B cell (primary cell): ENCODE data around the gene ZNF787. TPM values are rescaled to one million over a fixed set of nuclear protein-coding genes. Genes with fewer than 3 reads are reported as not detected.
"Not testable (repeated sequence)": the region's sequence is repeated elsewhere in the genome, so short reads cannot be mapped to it uniquely, and the experiment has no call there.

Source experiments
- ATAC-seq: fragments of 200-7000 bp; cut with Tn5 transposase; one replicate; pipeline ENCODE4 v1.10.0; 2021; ENCODE audit warnings: low read depth, mild to moderate bottlenecking, moderate number of reproducible peaks, moderate library complexity
- CTCF ChIA-PET: fragments of 350-600 bp; sonication (Branson Sonifier 250); formaldehyde crosslinking; loops from one replicate; lab custom pipeline; 2021; ENCODE audit warnings: antibody characterized with exemption, inconsistent platforms; lab: Charles Lee
- POLR2A ChIA-PET: fragments of 350-600 bp; sonication (Branson Sonifier 250); formaldehyde crosslinking; loops from one replicate; lab custom pipeline; 2021; ENCODE audit warnings: antibody characterized with exemption; lab: Charles Lee
- DNase-seq: peaks from one replicate; pipeline ENCODE4 v3.0.0; 2013
- H2AFZ ChIP-seq: 2 replicates; pipeline ENCODE4 v1.6.1; 2012; ENCODE audit warnings: mild to moderate bottlenecking, low read depth, low read length; ENCODE audit not compliant: insufficient read depth, poor library complexity, severe bottlenecking
- H3K27ac ChIP-seq, 2 donors: 1 replicate in 1 of 2; 2 replicates in 1 of 2; pipeline ENCODE4 v1.5.1; 2012 to 2013; ENCODE audit warnings: low read length in 2 of 2, mild to moderate bottlenecking in 2 of 2, moderate library complexity in 1 of 2
- H3K27me3 ChIP-seq, 4 experiments: fragments of 200-600 bp in 1 of 4; sonication (generic) in 1 of 4; replicated peaks in 1 of 4; 1 replicate in 2 of 4; 2 replicates in 2 of 4; pipeline versions ENCODE4 v1.6.1 to v1.7.0; 2013 to 2016; ENCODE audit warnings: low read length in 3 of 4, mild to moderate bottlenecking in 2 of 4, mixed read lengths in 1 of 4, moderate library complexity in 1 of 4; ENCODE audit not compliant: insufficient read depth in 4 of 4, control insufficient read depth in 3 of 4; ENCODE audit errors: control extremely low read depth in 1 of 4
- H3K36me3 ChIP-seq, 2 experiments: replicated peaks in 1 of 2; 1 replicate in 1 of 2; 2 replicates in 1 of 2; pipeline versions ENCODE4 v1.6.1 to v1.7.1; 2013; ENCODE audit warnings: low read length in 1 of 2; ENCODE audit not compliant: insufficient read depth in 2 of 2, control insufficient read depth in 1 of 2; ENCODE audit errors: control extremely low read depth in 1 of 2, extremely low read depth in 1 of 2
- H3K4me1 ChIP-seq, 2 donors: fragments of 200-600 bp in 1 of 2; sonication (generic) in 1 of 2; 1 replicate in 1 of 2; 2 replicates in 1 of 2; pipeline versions ENCODE4 v1.5.1 to v1.6.1; 2013 to 2017; ENCODE audit warnings: low read length in 2 of 2; ENCODE audit not compliant: control insufficient read depth in 2 of 2, insufficient read depth in 2 of 2
- H3K4me2 ChIP-seq: replicated peaks from 2 replicates; pipeline ENCODE3; 2012; ENCODE audit warnings: mild to moderate bottlenecking, low read depth, low read length; ENCODE audit not compliant: poor library complexity, severe bottlenecking
- H3K4me3 ChIP-seq, 5 experiments: fragments of 200-600 bp in 1 of 5; sonication (generic) in 1 of 5; 1 replicate in 3 of 5; 2 replicates in 2 of 5; pipeline versions ENCODE4 v1.5.1 to v1.7.0; 2011 to 2016; ENCODE audit warnings: low read length in 4 of 5, mild to moderate bottlenecking in 4 of 5, low read depth in 2 of 5, control low read depth in 1 of 5, moderate library complexity in 1 of 5; ENCODE audit not compliant: insufficient read depth in 1 of 5; ENCODE audit errors: control extremely low read depth in 1 of 5, extremely low read depth in 1 of 5
- H3K79me2 ChIP-seq: fragments of 200-600 bp; sonication (generic); one replicate; pipeline ENCODE4 v1.6.0; 2016; ENCODE audit warnings: low read length; ENCODE audit not compliant: control insufficient read depth, insufficient read depth
- H3K9ac ChIP-seq: fragments of 200-600 bp; sonication (generic); 2 replicates; pipeline ENCODE4 v1.6.1; 2017; ENCODE audit warnings: mild to moderate bottlenecking, low read length, moderate library complexity
- H3K9me3 ChIP-seq, 3 donors: one replicate each; pipeline versions ENCODE4 v1.6.1 to v1.7.1; 2013; ENCODE audit warnings: low read length in 2 of 3; ENCODE audit not compliant: control insufficient read depth in 2 of 3, insufficient read depth in 1 of 3; ENCODE audit errors: control extremely low read depth in 1 of 3
- H4K20me1 ChIP-seq: 2 replicates; pipeline ENCODE4 v1.6.0; 2012; ENCODE audit warnings: mild to moderate bottlenecking, low read length; ENCODE audit not compliant: insufficient read depth, control insufficient read depth, poor library complexity, severe bottlenecking
- H3K27ac Mint-ChIP-seq: one replicate; pipeline ENCODE4 v1.8.0; 2021; ENCODE audit warnings: mixed read lengths
- H3K27me3 Mint-ChIP-seq: one replicate; pipeline ENCODE4 v1.8.0; 2021; ENCODE audit warnings: mixed read lengths
- H3K4me1 Mint-ChIP-seq: one replicate; pipeline ENCODE4 v1.8.0; 2021; ENCODE audit warnings: mixed read lengths
- H3K4me3 Mint-ChIP-seq: one replicate; pipeline ENCODE4 v1.8.0; 2021; ENCODE audit warnings: mixed read lengths
- H3K9me3 Mint-ChIP-seq: one replicate; pipeline ENCODE4 v1.8.0; 2022; ENCODE audit warnings: mixed read lengths; ENCODE audit not compliant: insufficient read depth
- CTCF ChIP-seq: fragments of 200-600 bp; IDR thresholded peaks from one replicate; pipeline ENCODE4 v1.8.0; 2022; ENCODE audit warnings: antibody characterized with exemption, mild to moderate bottlenecking
- EZH2 ChIP-seq: IDR thresholded peaks from 2 replicates; pipeline ENCODE4 v1.6.1; 2012; ENCODE audit warnings: borderline replicate concordance, low read depth, mild to moderate bottlenecking, moderate library complexity, low read length; ENCODE audit not compliant: insufficient read depth, poor library complexity, severe bottlenecking
- WGBS: methylation state at CpG from one replicate; pipeline ENCODE4 v1.1.5; 2013; ENCODE audit warnings: missing lambda C conversion rate; ENCODE audit not compliant: insufficient coverage; 5-methylcytosine and 5-hydroxymethylcytosine counted together
- intact Hi-C: fragments of 100-400 bp; cut with micrococcal nuclease; formaldehyde crosslinking; loops from one replicate; pipeline ENCODE4 v1.10.0; 2022
- polyA plus RNA-seq: library from polyadenylated mRNA; depleted of rRNA; stranded (reverse); fragments of >200 nt; gene quantifications from 2 replicates; pipeline ENCODE4 v1.2.3, GENCODE V29; 2012
- total RNA-seq, 2 donors: library from RNA; stranded (reverse); fragments of 120-200 nt in 1 of 2; gene quantifications; 1 replicate in 1 of 2; 2 replicates in 1 of 2; pipeline versions ENCODE4 v1.2.3 to v1.2.4, GENCODE V29; 2013 to 2022

ZNF787 gene
- total and polyA plus RNA-seq, 2 donors (not counting 1 experiment from before 2014, with no cell fraction given): 19.6 to 47.9 TPM

DNA sequence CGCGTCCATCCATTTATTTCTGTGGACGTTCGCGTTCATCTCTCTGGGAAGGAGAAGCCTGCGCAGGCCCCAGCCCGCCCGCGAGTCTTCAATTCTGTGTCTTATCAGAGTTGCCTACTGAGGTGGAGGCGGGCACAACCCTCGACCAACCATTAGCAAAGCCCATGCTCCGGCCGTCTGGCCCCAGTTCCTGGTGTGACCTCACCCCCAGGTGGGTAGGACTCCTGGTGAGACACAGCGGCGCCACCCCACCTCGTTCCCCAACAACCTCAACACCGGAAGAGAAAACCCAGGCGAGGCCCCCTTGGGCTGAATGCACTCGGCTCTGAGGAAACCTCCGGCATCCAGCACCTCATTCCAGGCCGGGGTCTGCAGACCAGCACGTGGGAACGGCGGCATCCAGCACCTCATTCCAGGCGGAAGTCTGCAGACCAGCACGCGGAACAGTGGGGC is 14.7 kb downstream of the ZNF787 start:
- intact Hi-C loops: no loop called here
- ATAC-seq: no peak
- peak overlapping the region; percentile 70 for H3K4me2 ChIP-seq
- H3K4me3 Mint-ChIP-seq: peak overlapping the region; percentile 47
- peaks cover 95% of the 10 kb centered on the region for H3K79me2 ChIP-seq
- WGBS: 70% methylated on average over 25 of the region's 27 CpGs
- H2AFZ ChIP-seq: no peak overlapping the region
- no peaks in the 10 kb centered on the region for H3K9me3 ChIP-seq
- peaks cover 85% of the 10 kb centered on the region for H4K20me1 ChIP-seq
- no peaks in the 10 kb centered on the region for H3K9me3 Mint-ChIP-seq
- no peaks in the 10 kb centered on the region for H3K27me3 Mint-ChIP-seq
- H3K27me3 ChIP-seq: no peaks in the 10 kb centered on the region
- H3K4me3 ChIP-seq: no peak overlapping the region
- CTCF ChIA-PET: interaction anchor here (1.1 to 1.9 kb wide), 5 partner anchors 27 to 146 kb away, joined by 3 to 9 read pairs (median 5); no protein-coding TSS in a partner anchor
- H3K36me3 ChIP-seq: peaks cover 0 to 23% of the 10 kb centered on the region in 2 experiments
- H3K27ac ChIP-seq: peak overlapping the region in 1 of 2 donors; percentile 48
- DNase-seq: no peak
- no peak for TF ChIP-seq CTCF
- no peak for TF ChIP-seq EZH2
- no peak overlapping the region for H3K9ac ChIP-seq
- peak overlapping the region; percentile 80 for H3K27ac Mint-ChIP-seq
- POLR2A ChIA-PET: no interaction called here
- H3K4me1 Mint-ChIP-seq: peaks cover 64% of the 10 kb centered on the region
- peaks cover 51 to 53% of the 10 kb centered on the region in 2 donors for H3K4me1 ChIP-seq

- ATAC-seq, H3K27me3 Mint-ChIP-seq, H3K27me3 ChIP-seq, POLR2A ChIA-PET, H2AFZ ChIP-seq, H3K4me3 ChIP-seq, H3K9me3 Mint-ChIP-seq, H3K9ac ChIP-seq, DNase-seq, H3K9me3 ChIP-seq: not testable (repeated sequence)
- CTCF ChIA-PET: interaction anchor here (0.8 to 1.9 kb wide), 15 partner anchors 17 to 147 kb away, joined by 3 to 19 read pairs (median 4); partner anchors contain the start of gene ZNF444
- peaks cover 0 to 27% of the 10 kb centered on the region in 2 experiments for H3K36me3 ChIP-seq
- Mint-ChIP-seq H3K4me1 (peaks cover 61% of the 10 kb centered on the region), H3K27ac (peak overlapping the region; percentile 80), H3K4me3 (peak overlapping the region; percentile 64)
- H4K20me1 ChIP-seq: peaks cover 85% of the 10 kb centered on the region
- H3K27ac ChIP-seq: peak overlapping the region; percentile 54 to 72
- H3K79me2 ChIP-seq: peaks cover 94% of the 10 kb centered on the region
- peaks cover 46 to 48% of the 10 kb centered on the region in 2 donors for H3K4me1 ChIP-seq
- intact Hi-C loops: loop anchor here (1.0 to 2.0 kb wide), 2 partner anchors 15 to 34 kb away; partner anchors contain the start of gene ZNF787
- WGBS: 97% methylated on average over 46 of the region's 61 CpGs
- peak overlapping the region; percentile 70 for H3K4me2 ChIP-seq
These were observed 15.2 kb downstream of the ZNF787 start for GRCh38 chr19:56105831-56106396.
